GM19324 (cell line): Measurements from ENCODE around the gene DYRK1A.

Experiments
- ATAC-seq: cut with Tn5 transposase; IDR thresholded peaks from one replicate; pipeline ENCODE4 v1.9.1; 2021; ENCODE audit warnings: mild to moderate bottlenecking, moderate library complexity; ENCODE audit not compliant: unreplicated experiment, low FRiP score

The DYRK1A gene

DNA sequence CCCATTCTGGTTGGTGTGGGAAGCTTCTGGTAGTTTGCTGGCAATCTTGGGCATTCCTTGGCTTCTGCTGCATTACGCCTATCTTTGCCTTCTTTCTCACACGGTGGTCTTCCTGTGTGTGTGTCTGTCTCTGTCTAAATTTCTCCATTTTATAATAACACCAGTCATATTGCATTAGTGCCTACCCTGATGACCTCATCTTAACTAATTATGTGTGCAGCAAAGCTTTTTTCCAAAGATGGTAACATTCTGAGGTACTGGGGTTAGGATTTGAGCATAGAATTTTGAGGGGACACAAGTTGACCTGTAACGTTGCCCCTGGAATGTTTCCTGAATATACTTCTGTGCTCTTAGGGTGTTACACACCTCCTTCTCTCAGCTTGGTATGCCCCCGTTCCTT lies 77.1 kb downstream of the DYRK1A start:
- ATAC-seq = no peak

GRCh38 chr21:37445228-37445627 lies 78.7 kb downstream of the DYRK1A start:
- ATAC-seq = no peak

- no peak for ATAC-seq
Observed at GRCh38 chr21:37446552-37446951, 80.0 kb downstream of the DYRK1A start.

GRCh38 chr21:37447288-37447936 lies 80.8 kb downstream of the DYRK1A start:
- ATAC-seq = no peak

DNA sequence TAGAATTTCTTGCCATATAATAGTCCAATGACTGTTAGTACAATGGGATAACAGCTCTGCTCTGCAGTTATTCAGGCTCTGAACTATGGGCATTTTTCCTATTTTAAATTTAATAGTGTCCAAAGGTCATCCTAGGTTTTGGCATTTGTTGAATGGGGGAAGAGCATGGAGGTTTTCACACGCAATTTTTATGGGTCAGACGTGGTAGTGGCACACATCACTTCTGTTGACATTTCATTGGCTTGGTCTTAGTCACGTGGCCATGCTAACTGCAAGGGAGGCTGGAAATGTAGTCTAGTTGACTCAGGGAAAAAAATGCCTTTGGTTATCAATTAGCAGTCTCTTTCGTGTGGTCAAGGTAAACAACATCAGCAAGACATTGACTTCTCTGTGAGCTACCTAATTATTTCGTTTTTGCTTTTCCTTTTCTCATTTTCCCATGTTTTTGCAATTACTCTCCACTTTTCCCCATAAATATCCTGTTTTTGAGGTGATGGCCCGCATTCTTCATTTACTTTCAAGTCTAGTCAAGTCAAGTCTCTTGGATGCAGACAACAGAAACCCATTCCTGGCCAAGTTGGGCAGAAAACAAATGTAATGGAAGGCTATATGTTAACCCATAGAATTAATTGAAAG lies 82.8 kb downstream of the DYRK1A start:
- no peak for ATAC-seq

- ATAC-seq = no peak
Observed at GRCh38 chr21:37450445-37450941, 83.9 kb downstream of the DYRK1A start.

DNA sequence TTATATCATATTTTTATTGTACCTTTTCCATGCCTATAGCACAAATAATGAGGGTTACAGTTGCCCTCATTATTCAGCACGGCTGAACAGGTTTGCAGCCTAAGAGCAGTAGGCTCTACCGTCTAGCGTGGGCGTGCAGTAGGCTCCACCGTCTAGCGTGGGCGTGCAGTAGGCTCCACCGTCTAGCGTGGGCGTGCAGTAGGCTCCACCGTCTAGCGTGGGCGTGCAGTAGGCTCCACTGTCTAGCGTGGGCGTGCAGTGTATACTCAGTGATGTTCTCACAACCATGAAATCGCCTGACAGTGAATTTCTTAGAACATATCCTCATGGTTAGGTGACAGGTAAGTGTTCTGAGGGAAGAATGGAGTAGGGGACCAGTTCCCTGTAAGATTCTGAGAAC lies 84.9 kb downstream of the DYRK1A start:
- ATAC-seq = no peak

DNA sequence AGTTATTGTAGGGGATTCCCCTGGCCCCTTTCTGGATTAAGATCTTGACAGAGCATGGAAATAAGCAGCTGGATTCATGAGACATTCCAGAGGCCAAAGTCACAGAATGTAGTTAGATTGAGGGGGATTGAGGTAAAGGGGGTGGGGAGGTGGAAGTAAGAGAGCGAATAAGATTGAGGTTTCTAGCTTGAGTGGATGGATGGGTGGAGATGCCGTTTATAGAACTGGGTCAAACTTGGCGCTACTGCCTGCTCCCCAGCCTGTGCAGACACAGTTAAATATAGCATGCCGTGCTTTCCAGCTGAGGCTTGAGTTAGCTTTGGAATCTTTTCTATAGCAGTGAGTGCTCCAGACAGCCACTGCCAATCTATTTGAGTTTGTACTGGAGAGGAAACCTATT lies 85.7 kb downstream of the DYRK1A start:
- no peak for ATAC-seq

DNA sequence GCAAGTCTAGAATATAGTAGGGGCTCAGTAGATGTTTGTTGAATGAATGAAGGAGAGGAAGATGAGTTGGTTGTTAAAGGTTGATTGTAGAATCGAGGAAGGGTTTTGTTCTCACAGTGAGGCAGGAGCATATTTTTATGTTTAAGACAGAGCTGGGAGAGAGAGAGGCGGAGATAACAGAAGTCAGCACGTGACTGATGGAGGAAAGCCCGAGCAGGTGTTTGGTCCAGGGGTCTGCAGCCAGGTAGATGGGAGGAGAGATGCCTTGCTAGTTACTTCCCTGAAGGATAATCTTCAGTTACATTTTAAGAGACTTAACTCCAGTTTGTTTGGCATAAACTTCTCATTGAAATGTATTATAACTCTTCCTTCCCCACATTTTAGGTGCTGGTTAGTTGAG lies 86.8 kb downstream of the DYRK1A start:
- no peak for ATAC-seq

- ATAC-seq = no peak
Observed at GRCh38 chr21:37454869-37455503, 88.4 kb downstream of the DYRK1A start.

GRCh38 chr21:37455504-37455911 lies 88.9 kb downstream of the DYRK1A start:
- no peak for ATAC-seq

GRCh38 chr21:37458669-37459276 lies 92.2 kb downstream of the DYRK1A start:
- ATAC-seq = no peak

DNA sequence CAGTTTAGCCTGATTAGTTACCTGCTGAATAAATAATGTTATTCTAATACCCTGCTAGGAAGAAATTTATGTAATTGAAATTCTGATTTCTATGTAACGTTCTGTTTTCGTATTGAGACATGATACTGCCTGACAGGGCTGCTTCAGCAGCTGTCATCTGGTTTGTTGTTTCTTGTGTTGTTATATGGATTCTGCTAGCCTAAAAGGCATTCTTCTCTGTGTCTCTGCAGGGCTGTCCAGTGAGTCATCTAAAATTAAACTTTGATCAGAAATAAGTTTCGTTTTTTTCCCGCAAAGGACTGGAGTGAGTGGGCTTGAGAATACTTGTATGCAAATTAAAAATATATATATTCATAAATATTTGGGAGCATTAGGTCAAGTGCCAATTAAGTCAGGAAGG lies 93.0 kb downstream of the DYRK1A start:
- ATAC-seq = no peak

GRCh38 chr21:37460196-37460595 lies 93.6 kb downstream of the DYRK1A start:
- ATAC-seq = no peak

- ATAC-seq = no peak
Observed at GRCh38 chr21:37461479-37461878, 94.9 kb downstream of the DYRK1A start.

GRCh38 chr21:37462087-37462861 lies 95.7 kb downstream of the DYRK1A start:
- no peak for ATAC-seq

DNA sequence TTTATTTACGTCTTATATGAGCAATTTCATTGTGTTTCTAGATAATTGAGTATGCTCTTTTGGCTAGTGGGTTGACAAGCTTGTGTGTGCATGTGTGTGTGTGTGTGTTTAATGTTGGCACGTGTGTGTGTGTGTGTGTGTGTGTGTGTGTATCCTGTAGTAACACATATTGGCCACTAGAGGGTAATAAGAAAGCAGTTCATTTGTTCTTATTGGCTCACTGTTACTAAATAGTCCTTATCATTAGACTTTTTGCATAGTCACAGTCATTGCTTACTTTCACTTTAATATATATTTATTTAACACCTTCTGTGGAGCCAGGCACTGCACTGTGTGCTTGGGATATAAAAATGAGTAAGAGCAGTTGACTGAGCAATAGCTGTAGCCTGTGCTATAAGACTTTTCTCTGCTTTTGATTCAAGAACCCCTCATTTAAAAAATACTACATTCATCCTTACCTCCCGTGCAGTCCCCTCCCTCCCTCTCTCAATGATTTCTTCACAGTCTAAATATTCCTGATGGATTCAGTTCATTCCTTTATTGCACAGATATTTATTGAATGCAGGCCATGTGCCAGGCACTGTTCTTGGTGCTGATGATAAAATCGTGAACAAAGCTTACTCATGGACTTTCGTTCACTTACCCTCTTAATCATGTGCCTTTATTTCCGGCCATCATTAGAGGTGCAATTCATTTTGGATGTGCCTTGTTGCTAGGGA lies 96.7 kb downstream of the DYRK1A start:
- no peak for ATAC-seq

DNA sequence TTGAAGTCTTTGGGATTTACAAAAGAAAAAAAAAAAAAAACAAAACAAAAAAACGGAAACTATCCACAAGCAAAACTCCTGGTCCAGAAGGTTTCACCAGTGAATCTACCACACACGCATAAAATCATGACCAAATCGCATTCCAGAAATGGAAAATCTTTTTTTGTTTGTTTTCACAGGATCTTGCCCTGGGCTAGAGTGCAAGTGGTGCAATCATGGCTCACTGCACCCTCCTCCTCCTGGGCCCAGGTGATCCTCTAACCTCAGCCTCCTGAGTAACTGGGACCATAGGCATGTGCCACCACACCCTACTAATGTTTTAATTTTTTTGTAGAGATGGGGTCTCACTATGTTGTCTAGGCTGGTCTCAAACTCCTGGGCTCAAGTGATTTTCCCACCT lies 100.5 kb downstream of the DYRK1A start:
- ATAC-seq = no peak

DNA sequence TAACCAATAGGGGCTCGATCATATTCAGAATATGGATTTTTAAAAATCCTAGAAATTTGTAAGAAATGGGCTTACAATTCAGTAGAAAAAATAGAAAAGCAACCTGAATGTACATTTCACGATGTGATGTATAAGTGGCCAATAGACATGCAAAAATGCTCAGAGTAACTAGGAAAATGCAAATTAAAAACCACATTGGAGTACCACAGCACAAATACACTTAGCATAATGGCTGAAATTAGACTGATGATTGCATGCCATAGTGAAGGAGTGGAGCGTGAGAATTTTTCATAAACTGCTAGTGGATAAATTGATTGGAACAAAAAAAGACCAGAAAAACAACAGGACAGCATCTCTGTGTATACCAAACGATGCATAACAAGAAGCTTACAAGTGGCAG lies 102.3 kb downstream of the DYRK1A start:
- ATAC-seq = no peak

- ATAC-seq = no peak
Observed at GRCh38 chr21:37469441-37469840, 102.9 kb downstream of the DYRK1A start.
